Progenitor cell of endocrine pancreas (in vitro differentiated cells): ENCODE results near the gene LRBA. TPM values are rescaled to one million over a fixed set of nuclear protein-coding genes. Genes with fewer than 3 reads are reported as not detected.
"Not testable (repeated sequence)": the region's sequence is repeated elsewhere in the genome, so short reads cannot be mapped to it uniquely, and the experiment has no call there.

Source experiments
- DNase-seq: peaks from one replicate; pipeline ENCODE4 v3.0.0; 2021; ENCODE audit warnings: low spot score; ENCODE audit not compliant: unreplicated experiment
- H3K27ac Mint-ChIP-seq: 2 replicates; pipeline ENCODE4 v1.8.0; 2021; ENCODE audit warnings: mild to moderate bottlenecking, moderate library complexity, mixed read lengths
- H3K27me3 Mint-ChIP-seq: 2 replicates; pipeline ENCODE4 v1.8.0; 2021; ENCODE audit warnings: mixed read lengths
- H3K36me3 Mint-ChIP-seq: 2 replicates; pipeline ENCODE4 v1.8.0; 2022; ENCODE audit warnings: mixed read lengths; ENCODE audit not compliant: insufficient read depth
- H3K4me1 Mint-ChIP-seq: 2 replicates; pipeline ENCODE4 v1.8.0; 2021; ENCODE audit warnings: low read depth, mixed read lengths
- H3K4me3 Mint-ChIP-seq: 2 replicates; pipeline ENCODE4 v1.8.0; 2021; ENCODE audit warnings: low read depth, mild to moderate bottlenecking, moderate library complexity, mixed read lengths
- H3K9me3 Mint-ChIP-seq: 2 replicates; pipeline ENCODE4 v1.8.0; 2021; ENCODE audit warnings: low read depth, mixed read lengths
- CTCF ChIP-seq: fragments of 200-600 bp; sonication (generic); IDR thresholded peaks from one replicate; pipeline ENCODE4 v1.5.0; 2021; ENCODE audit warnings: antibody characterized with exemption, mild to moderate bottlenecking; ENCODE audit not compliant: unreplicated experiment
- total RNA-seq: library from RNA; stranded (reverse); gene quantifications from 2 replicates; pipeline ENCODE4 v1.2.1, GENCODE V29; 2021

LRBA gene
- total RNA-seq, 1 donor from 2014 or later, result 95.2 TPM

GRCh38 chr4:150970685-150971151, 44.4 kb downstream of the LRBA start:
- Mint-ChIP-seq H3K9me3 (peaks cover 6% of the 10 kb centered on the region), H3K27ac (no peak overlapping the region), H3K27me3 (no peaks in the 10 kb centered on the region), H3K4me1 (peaks cover 16% of the 10 kb centered on the region), H3K4me3 (no peak overlapping the region), H3K36me3 (no peaks in the 10 kb centered on the region)
- DNase-seq, result no peak
- no peak for TF ChIP-seq CTCF

- peaks cover 11% of the 10 kb centered on the region for H3K36me3 Mint-ChIP-seq
- TF ChIP-seq CTCF, result no peak
- H3K4me3 Mint-ChIP-seq, result no peak overlapping the region
- no peak for DNase-seq
- H3K27me3 Mint-ChIP-seq, result no peaks in the 10 kb centered on the region
- peaks cover 8% of the 10 kb centered on the region for H3K9me3 Mint-ChIP-seq
- no peak overlapping the region for H3K27ac Mint-ChIP-seq
- no peaks in the 10 kb centered on the region for H3K4me1 Mint-ChIP-seq
These were observed 50.3 kb downstream of the LRBA start for GRCh38 chr4:150964754-150965153.

- not testable (repeated sequence) for H3K9me3 Mint-ChIP-seq, H3K4me3 Mint-ChIP-seq, H3K4me1 Mint-ChIP-seq, H3K27me3 Mint-ChIP-seq, DNase-seq, H3K27ac Mint-ChIP-seq
- peaks cover 16% of the 10 kb centered on the region for H3K36me3 Mint-ChIP-seq
These were observed 51.3 kb downstream of the LRBA start for GRCh38 chr4:150963602-150964345.

- Mint-ChIP-seq H3K27me3 (no peaks in the 10 kb centered on the region), H3K9me3 (peaks cover 20% of the 10 kb centered on the region), H3K4me3 (no peak overlapping the region), H3K36me3 (peaks cover 29% of the 10 kb centered on the region), H3K27ac (no peak overlapping the region), H3K4me1 (no peaks in the 10 kb centered on the region)
- DNase-seq, result no peak
- no peak for TF ChIP-seq CTCF
These were observed 52.8 kb downstream of the LRBA start for GRCh38 chr4:150962245-150962644.

DNA sequence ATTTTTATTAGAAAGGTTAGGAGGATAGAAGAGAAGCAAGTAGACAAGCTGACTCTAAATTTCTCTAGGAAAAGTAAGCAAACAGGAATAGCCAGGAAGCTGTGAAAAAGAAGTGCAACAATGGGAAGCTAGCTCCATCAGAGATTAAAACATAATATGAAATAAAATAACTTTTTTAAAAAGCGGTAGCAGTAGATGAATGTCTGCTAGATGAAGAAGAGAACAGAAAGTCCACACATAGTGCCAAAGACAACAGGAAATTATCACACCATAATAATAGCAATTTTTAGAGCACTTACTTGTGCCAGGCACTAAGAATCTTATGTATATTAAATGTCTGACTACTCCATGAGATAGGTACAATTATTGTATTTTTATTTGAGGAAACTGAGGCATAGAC, 53.5 kb downstream of the LRBA start:
- TF ChIP-seq CTCF, result no peak
- H3K27me3 Mint-ChIP-seq, result no peaks in the 10 kb centered on the region
- H3K9me3 Mint-ChIP-seq, result peaks cover 27% of the 10 kb centered on the region
- no peak for DNase-seq
- peaks cover 36% of the 10 kb centered on the region for H3K36me3 Mint-ChIP-seq
- H3K4me3 Mint-ChIP-seq, result no peak overlapping the region
- H3K27ac Mint-ChIP-seq, result no peak overlapping the region
- no peaks in the 10 kb centered on the region for H3K4me1 Mint-ChIP-seq

DNA sequence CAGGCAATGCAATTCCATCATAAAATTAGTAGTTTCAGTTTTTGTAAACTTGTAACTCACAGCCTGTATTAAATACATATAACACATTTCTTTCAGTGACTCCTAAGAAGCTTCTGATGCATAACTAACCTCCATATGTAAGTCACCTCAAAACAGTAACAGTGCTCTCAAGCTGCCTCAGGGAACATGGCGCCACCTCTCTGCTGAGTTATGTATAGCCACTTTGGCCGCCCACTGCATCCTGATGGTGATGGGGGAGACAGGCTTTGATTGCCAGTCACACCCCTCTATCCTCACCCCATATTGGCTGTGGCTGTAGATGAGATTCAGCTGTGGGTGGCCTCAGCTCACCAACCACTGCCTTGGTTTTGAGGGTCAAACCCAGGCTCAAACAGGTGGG, 54.3 kb downstream of the LRBA start:
- Mint-ChIP-seq H3K27me3 (no peaks in the 10 kb centered on the region), H3K27ac (no peak overlapping the region), H3K9me3 (peaks cover 33% of the 10 kb centered on the region), H3K36me3 (peaks cover 42% of the 10 kb centered on the region), H3K4me3 (no peak overlapping the region), H3K4me1 (no peaks in the 10 kb centered on the region)
- no peak for DNase-seq
- peak; percentile 25 for TF ChIP-seq CTCF
